Keratinocyte (primary cell): ENCODE measurements around the gene INPP4B.

Experiments used
- CTCF ChIP-seq, 3 experiments: IDR thresholded peaks in 1 of 3; conservative IDR thresholded peaks in 1 of 3; optimal IDR thresholded peaks in 1 of 3; 2 replicates in 2 of 3; 3 replicates in 1 of 3; pipeline versions ENCODE3 to v1.5.1; 2011; ENCODE audit warnings: low read length in 3 of 3, mild to moderate bottlenecking in 3 of 3, moderate library complexity in 2 of 3, control low read depth in 1 of 3, inconsistent platforms in 1 of 3; ENCODE audit not compliant: insufficient read depth in 2 of 3; ENCODE audit errors: extremely low read depth in 1 of 3
- EZH2 ChIP-seq: IDR thresholded peaks from one replicate; pipeline ENCODE4 v1.6.1; 2012; ENCODE audit warnings: inconsistent platforms, mild to moderate bottlenecking, low read length, moderate library complexity

- TF ChIP-seq EZH2 = no peak
- TF ChIP-seq CTCF (optimal IDR thresholded peaks at IDR 0.05 in 1 of 3, IDR thresholded peaks at IDR 0.05 in 1 of 3, conservative IDR thresholded peaks at IDR 0.05 in 1 of 3; ENCODE audit: extremely low read depth in 1 of 3, insufficient read depth in 2 of 3, low read length in 3 of 3) = no peak
Measured at GRCh38 chr4:142596121-142596520, 250.0 kb downstream of the INPP4B start.
